Measurements from ENCODE around the gene EPSTI1.
A peak's percentile ranks its signal among the peaks of the same experiment; 100 is the strongest.

EPSTI1 gene

DNA sequence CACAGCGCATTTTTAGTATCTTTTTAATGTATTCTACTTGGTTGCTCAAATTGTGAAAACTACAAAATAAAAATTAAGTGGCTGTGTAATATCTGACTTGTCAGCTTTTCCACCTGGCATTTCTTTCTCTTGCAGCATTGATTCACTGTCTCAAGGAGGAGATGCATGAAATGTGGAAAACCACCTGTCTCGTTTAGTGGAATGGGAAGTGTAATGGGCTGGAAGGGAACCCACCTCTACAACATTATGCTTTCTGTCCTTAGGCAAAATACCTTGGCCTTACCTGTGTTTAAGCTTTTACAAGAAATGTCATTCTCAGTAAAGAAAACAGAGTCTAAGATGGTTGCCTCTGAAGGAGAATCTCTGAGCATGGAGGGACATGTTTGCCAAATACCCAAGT, 142.8 kb downstream of the EPSTI1 start:
- Histone ChIP-seq H3K9me3 (ENCODE audit: insufficient read depth, low read depth, low read length) (no peaks in the 10 kb centered on the region), H3K79me1 (ENCODE audit: low read length) (no peaks in the 10 kb centered on the region), H2BK12ac (ENCODE audit: low read length) (no peak overlapping the region), H4K8ac (ENCODE audit: low read depth, low read length) (no peak overlapping the region), H3K79me2 (ENCODE audit: control insufficient read depth, insufficient read depth, low read length, poor library complexity) (no peaks in the 10 kb centered on the region), H3K27ac (ENCODE audit: low read depth, low read length) (no peak overlapping the region), H3K36me3 (ENCODE audit: control insufficient read depth in 1 of 2, insufficient read depth in 2 of 2, low read length in 2 of 2) (no peaks in the 10 kb centered on the region), H3K14ac (ENCODE audit: low read length) (no peak overlapping the region), H3K9ac (ENCODE audit: low read length) (no peak overlapping the region), H2AFZ (ENCODE audit: insufficient read depth, low read length, poor library complexity) (no peak overlapping the region), H3K4me3 (ENCODE audit: low read depth, low read length) (no peak overlapping the region), H4K12ac (ENCODE audit: low read depth, low read length) (no peak overlapping the region), H3K27me3 (ENCODE audit: insufficient read depth, low read length) (no peaks in the 10 kb centered on the region), H3K4ac (ENCODE audit: low read depth, low read length) (no peak overlapping the region), H3K18ac (ENCODE audit: low read length) (no peak overlapping the region), H4K91ac (ENCODE audit: low read depth, low read length) (no peak overlapping the region), H2BK5ac (ENCODE audit: low read depth, low read length, poor library complexity) (no peak overlapping the region), H2BK120ac (ENCODE audit: insufficient read depth, low read length, poor library complexity) (no peak overlapping the region), H3K4me2 (ENCODE audit: low read length) (no peak overlapping the region), H3K4me1 (ENCODE audit: control insufficient read depth in 1 of 2, insufficient read depth in 2 of 2, low read length in 2 of 2) (no peaks in the 10 kb centered on the region), H2AK5ac (ENCODE audit: low read length) (no peak overlapping the region), H3K23ac (ENCODE audit: low read length) (no peak overlapping the region)
- no CpG with 5 or more reads among the region's 2 CpGs for WGBS (ENCODE audit: extremely low coverage, insufficient coverage, insufficient read length)
- no peak for DNase-seq

DNA sequence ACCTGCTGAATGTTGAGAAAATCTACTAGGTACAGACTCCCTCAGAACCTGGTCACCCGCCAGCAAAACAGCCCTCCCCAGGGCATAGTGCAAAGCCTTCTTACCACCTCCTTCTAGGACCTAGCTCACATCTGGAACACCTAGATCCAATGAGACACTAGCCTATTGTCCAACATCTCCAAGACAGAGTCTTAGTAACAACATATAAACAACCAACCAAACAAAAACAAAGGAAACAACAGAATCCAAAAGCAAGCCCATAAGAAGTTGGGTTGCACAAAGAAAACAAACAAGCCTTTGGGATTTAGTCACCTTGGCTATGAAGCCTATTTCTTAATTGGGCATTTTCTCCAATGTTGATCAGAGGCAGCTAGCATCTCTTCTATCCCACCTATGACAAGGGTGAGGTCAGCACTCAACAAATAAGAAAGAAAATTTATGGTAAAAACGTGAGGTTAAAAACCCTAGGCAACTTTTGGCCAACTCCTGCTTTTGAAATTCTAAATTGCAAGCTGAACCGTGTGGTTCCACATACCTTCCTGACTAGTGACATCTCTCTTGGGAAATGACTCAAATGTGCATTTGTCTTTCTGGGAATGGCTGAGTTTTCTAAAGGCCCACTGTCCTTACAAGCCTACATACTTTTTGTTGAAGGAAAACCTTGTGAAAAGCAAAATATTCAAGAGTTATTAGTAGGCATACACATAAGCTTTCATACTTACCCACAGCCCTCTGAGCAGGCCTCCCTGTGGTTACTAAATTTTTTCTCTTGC, 144.0 kb downstream of the EPSTI1 start:
- Histone ChIP-seq H2AFZ (ENCODE audit: insufficient read depth, low read length, poor library complexity) (no peak overlapping the region), H3K9ac (ENCODE audit: low read length) (no peak overlapping the region), H2BK12ac (ENCODE audit: low read length) (no peak overlapping the region), H3K14ac (ENCODE audit: low read length) (no peak overlapping the region), H3K79me1 (ENCODE audit: low read length) (no peaks in the 10 kb centered on the region), H3K18ac (ENCODE audit: low read length) (no peak overlapping the region), H2AK5ac (ENCODE audit: low read length) (no peak overlapping the region), H3K4ac (ENCODE audit: low read depth, low read length) (no peak overlapping the region), H2BK5ac (ENCODE audit: low read depth, low read length, poor library complexity) (no peak overlapping the region), H3K79me2 (ENCODE audit: control insufficient read depth, insufficient read depth, low read length, poor library complexity) (no peaks in the 10 kb centered on the region), H3K36me3 (ENCODE audit: control insufficient read depth in 1 of 2, insufficient read depth in 2 of 2, low read length in 2 of 2) (no peaks in the 10 kb centered on the region), H3K9me3 (ENCODE audit: insufficient read depth, low read depth, low read length) (no peaks in the 10 kb centered on the region), H2BK120ac (ENCODE audit: insufficient read depth, low read length, poor library complexity) (no peak overlapping the region), H3K27me3 (ENCODE audit: insufficient read depth, low read length) (no peaks in the 10 kb centered on the region), H4K12ac (ENCODE audit: low read depth, low read length) (no peak overlapping the region), H3K4me1 (ENCODE audit: control insufficient read depth in 1 of 2, insufficient read depth in 2 of 2, low read length in 2 of 2) (no peaks in the 10 kb centered on the region), H3K27ac (ENCODE audit: low read depth, low read length) (no peak overlapping the region), H4K8ac (ENCODE audit: low read depth, low read length) (no peak overlapping the region), H3K4me2 (ENCODE audit: low read length) (no peak overlapping the region), H3K23ac (ENCODE audit: low read length) (no peak overlapping the region), H3K4me3 (ENCODE audit: low read depth, low read length) (no peak overlapping the region), H4K91ac (ENCODE audit: low read depth, low read length) (no peak overlapping the region)
- WGBS (ENCODE audit: extremely low coverage, insufficient coverage, insufficient read length) = no CpG with 5 or more reads among the region's 3 CpGs
- no peak for DNase-seq

GRCh38 chr13:42836930-42837690, 154.9 kb downstream of the EPSTI1 start:
- Histone ChIP-seq H3K4ac (ENCODE audit: low read depth, low read length) (no peak overlapping the region), H3K4me1 (ENCODE audit: control insufficient read depth in 1 of 2, insufficient read depth in 2 of 2, low read length in 2 of 2) (no peaks in the 10 kb centered on the region), H4K91ac (ENCODE audit: low read depth, low read length) (no peak overlapping the region), H2BK120ac (ENCODE audit: insufficient read depth, low read length, poor library complexity) (no peak overlapping the region), H2BK12ac (ENCODE audit: low read length) (no peak overlapping the region), H3K14ac (ENCODE audit: low read length) (no peak overlapping the region), H3K36me3 (ENCODE audit: control insufficient read depth in 1 of 2, insufficient read depth in 2 of 2, low read length in 2 of 2) (no peaks in the 10 kb centered on the region), H3K27me3 (ENCODE audit: insufficient read depth, low read length) (no peaks in the 10 kb centered on the region), H3K79me1 (ENCODE audit: low read length) (no peaks in the 10 kb centered on the region), H4K8ac (ENCODE audit: low read depth, low read length) (no peak overlapping the region), H3K4me2 (ENCODE audit: low read length) (no peak overlapping the region), H3K4me3 (ENCODE audit: low read depth, low read length) (no peak overlapping the region), H4K12ac (ENCODE audit: low read depth, low read length) (no peak overlapping the region), H2BK5ac (ENCODE audit: low read depth, low read length, poor library complexity) (no peak overlapping the region), H3K23ac (ENCODE audit: low read length) (no peak overlapping the region), H2AK5ac (ENCODE audit: low read length) (no peak overlapping the region), H3K79me2 (ENCODE audit: control insufficient read depth, insufficient read depth, low read length, poor library complexity) (no peaks in the 10 kb centered on the region), H3K9me3 (ENCODE audit: insufficient read depth, low read depth, low read length) (no peaks in the 10 kb centered on the region), H2AFZ (ENCODE audit: insufficient read depth, low read length, poor library complexity) (no peak overlapping the region), H3K9ac (ENCODE audit: low read length) (no peak overlapping the region), H3K27ac (ENCODE audit: low read depth, low read length) (no peak overlapping the region), H3K18ac (ENCODE audit: low read length) (no peak overlapping the region)
- peak in 1 of 2 donors; percentile 26 for DNase-seq
- no CpG with 5 or more reads among the region's 10 CpGs for WGBS (ENCODE audit: extremely low coverage, insufficient coverage, insufficient read length)

All from trophoblast cell (in vitro differentiated cells and primary cell).